NB4 (cell line): ENCODE measurements around the gene SLC27A6.

Experiments used
- MYC ChIP-seq: IDR thresholded peaks from 2 replicates; pipeline ENCODE4 v1.6.1; 2011; ENCODE audit warnings: low read depth, low read length
- POLR2A ChIP-seq: IDR thresholded peaks from 2 replicates; pipeline ENCODE4 v1.6.1; 2011; ENCODE audit warnings: mild to moderate bottlenecking; ENCODE audit not compliant: insufficient read length; ENCODE audit errors: extremely low read depth
- TF ChIP-seq, protein P1 (sequence below): IDR thresholded peaks from one replicate; pipeline ENCODE4 v1.5.1; 2012; ENCODE audit warnings: low read depth, low read length

DNA sequence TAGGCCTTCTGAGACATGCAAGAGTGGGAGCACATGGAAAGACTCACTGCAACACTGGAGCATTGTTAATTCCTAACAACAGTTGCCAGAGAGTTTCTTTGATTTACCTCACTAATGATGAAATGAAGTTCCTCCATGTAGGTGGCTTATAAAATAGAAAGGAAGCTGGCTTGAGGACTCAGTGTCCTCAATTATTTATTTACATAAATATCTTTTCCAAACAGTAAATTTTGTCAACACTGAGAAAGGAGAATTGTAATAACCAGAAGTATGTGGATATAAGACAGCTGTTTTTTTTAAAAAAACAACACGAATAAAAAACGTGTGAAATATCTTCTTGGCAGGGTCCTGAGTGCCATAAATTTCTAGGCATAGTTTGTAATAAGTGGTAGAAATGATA, 9.1 kb upstream of the SLC27A6 start:
- TF ChIP-seq, protein P1, sequence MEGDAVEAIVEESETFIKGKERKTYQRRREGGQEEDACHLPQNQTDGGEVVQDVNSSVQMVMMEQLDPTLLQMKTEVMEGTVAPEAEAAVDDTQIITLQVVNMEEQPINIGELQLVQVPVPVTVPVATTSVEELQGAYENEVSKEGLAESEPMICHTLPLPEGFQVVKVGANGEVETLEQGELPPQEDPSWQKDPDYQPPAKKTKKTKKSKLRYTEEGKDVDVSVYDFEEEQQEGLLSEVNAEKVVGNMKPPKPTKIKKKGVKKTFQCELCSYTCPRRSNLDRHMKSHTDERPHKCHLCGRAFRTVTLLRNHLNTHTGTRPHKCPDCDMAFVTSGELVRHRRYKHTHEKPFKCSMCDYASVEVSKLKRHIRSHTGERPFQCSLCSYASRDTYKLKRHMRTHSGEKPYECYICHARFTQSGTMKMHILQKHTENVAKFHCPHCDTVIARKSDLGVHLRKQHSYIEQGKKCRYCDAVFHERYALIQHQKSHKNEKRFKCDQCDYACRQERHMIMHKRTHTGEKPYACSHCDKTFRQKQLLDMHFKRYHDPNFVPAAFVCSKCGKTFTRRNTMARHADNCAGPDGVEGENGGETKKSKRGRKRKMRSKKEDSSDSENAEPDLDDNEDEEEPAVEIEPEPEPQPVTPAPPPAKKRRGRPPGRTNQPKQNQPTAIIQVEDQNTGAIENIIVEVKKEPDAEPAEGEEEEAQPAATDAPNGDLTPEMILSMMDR: no peak
- TF ChIP-seq POLR2A (no peak), MYC (no peak)
